HEK293 (cell line): ENCODE data around the gene PCCA.

Experiments used
- CTCF ChIA-PET: fragments of 350-600 bp; formaldehyde crosslinking; extraction: SDS; loops from one replicate; lab custom pipeline; 2021; ENCODE audit warnings: antibody characterized with exemption; lab: Yijun Ruan, JAX
- POLR2A ChIA-PET: fragments of 300-600 bp; formaldehyde crosslinking; extraction: SDS; loops from one replicate; lab custom pipeline; 2020; ENCODE audit warnings: antibody characterized with exemption, inconsistent platforms; lab: Yijun Ruan, JAX
- H3K27ac ChIP-seq: fragments of 200-500 bp; sonication (Bioruptor generic); 2 replicates; pipeline ENCODE4 v1.5.1; 2014; ENCODE audit warnings: low read depth, low read length, control low read depth, inconsistent platforms; ENCODE audit errors: extremely low read depth
- H3K36me3 ChIP-seq, 2 experiments: fragments of 200-500 bp in 1 of 2; sonication (Bioruptor generic) in 1 of 2; 1 replicate in 1 of 2; 2 replicates in 1 of 2; pipeline ENCODE4 v1.5.1; 2014 to 2017; ENCODE audit warnings: inconsistent platforms in 2 of 2, low read length in 2 of 2; ENCODE audit not compliant: control insufficient read depth in 2 of 2, insufficient read depth in 1 of 2
- H3K4me1 ChIP-seq: fragments of 200-500 bp; sonication (Bioruptor generic); 2 replicates; pipeline ENCODE4 v1.5.1; 2014; ENCODE audit warnings: mild to moderate bottlenecking, low read length, inconsistent platforms; ENCODE audit not compliant: control insufficient read depth, insufficient read depth
- H3K4me3 ChIP-seq: 2 replicates; pipeline ENCODE4 v1.5.1; 2011; ENCODE audit warnings: low read depth, mild to moderate bottlenecking, control low read depth, low read length, moderate library complexity
- H3K9me3 ChIP-seq: fragments of 200-500 bp; sonication (Bioruptor generic); 2 replicates; pipeline ENCODE4 v1.5.1; 2014; ENCODE audit warnings: low read depth, low read length, inconsistent platforms; ENCODE audit not compliant: control insufficient read depth, insufficient read depth
- AEBP2 ChIP-seq: fragments of 450-650 bp; formaldehyde crosslinking; IDR thresholded peaks from 2 replicates; pipeline ENCODE4 v1.5.1; 2016; ENCODE audit warnings: missing biosample characterization, missing genetic modification characterization, borderline replicate concordance
- HOXA7 ChIP-seq: sonication (generic); formaldehyde crosslinking; IDR thresholded peaks from 2 replicates; pipeline ENCODE4 v1.8.1; 2022; ENCODE audit warnings: missing genetic modification reagents, borderline replicate concordance
- HOXC10 ChIP-seq: sonication (generic); formaldehyde crosslinking; IDR thresholded peaks from 2 replicates; pipeline ENCODE4 v1.8.1; 2023; ENCODE audit warnings: mild to moderate bottlenecking, missing genetic modification reagents
- KLF10 ChIP-seq: fragments of 450-650 bp; IDR thresholded peaks from 2 replicates; pipeline ENCODE4 v1.5.1; 2018; ENCODE audit warnings: missing biosample characterization, mild to moderate bottlenecking, missing genetic modification characterization
- ZBTB44 ChIP-seq: fragments of 450-650 bp; IDR thresholded peaks from 2 replicates; pipeline ENCODE4 v1.5.1; 2018; ENCODE audit warnings: missing biosample characterization, mild to moderate bottlenecking, missing genetic modification characterization
- ZFP69B ChIP-seq: fragments of 450-650 bp; formaldehyde crosslinking; IDR thresholded peaks from 2 replicates; pipeline ENCODE4 v1.5.1; 2016; ENCODE audit warnings: missing biosample characterization, missing genetic modification characterization
- ZNF132 ChIP-seq: fragments of 450-650 bp; formaldehyde crosslinking; IDR thresholded peaks from 2 replicates; pipeline ENCODE4 v1.5.1; 2017; ENCODE audit warnings: missing biosample characterization, missing genetic modification characterization, borderline replicate concordance
- ZNF16 ChIP-seq: fragments of 450-650 bp; formaldehyde crosslinking; IDR thresholded peaks from 2 replicates; pipeline ENCODE4 v1.5.1; 2016; ENCODE audit warnings: low read depth, missing biosample characterization, missing genetic modification characterization
- ZNF18 ChIP-seq: fragments of 450-650 bp; formaldehyde crosslinking; IDR thresholded peaks from 2 replicates; pipeline ENCODE4 v1.5.1; 2016; ENCODE audit warnings: missing biosample characterization, missing genetic modification characterization
- ZNF184 ChIP-seq: fragments of 450-650 bp; IDR thresholded peaks from 2 replicates; pipeline ENCODE4 v1.5.1; 2018; ENCODE audit warnings: missing biosample characterization, mild to moderate bottlenecking, missing genetic modification characterization
- ZNF292 ChIP-seq: fragments of 450-650 bp; formaldehyde crosslinking; IDR thresholded peaks from 2 replicates; pipeline ENCODE4 v1.5.1; 2016; ENCODE audit warnings: low read depth, missing biosample characterization, missing genetic modification characterization, borderline replicate concordance
- ZNF341 ChIP-seq: fragments of 450-650 bp; formaldehyde crosslinking; IDR thresholded peaks from 2 replicates; pipeline ENCODE4; 2016; ENCODE audit warnings: low read depth, missing biosample characterization, missing genetic modification characterization
- ZNF398 ChIP-seq: fragments of 450-650 bp; formaldehyde crosslinking; IDR thresholded peaks from 2 replicates; pipeline ENCODE4 v1.5.1; 2017; ENCODE audit warnings: missing biosample characterization, missing genetic modification characterization
- ZNF404 ChIP-seq: fragments of 450-650 bp; formaldehyde crosslinking; IDR thresholded peaks from 2 replicates; pipeline ENCODE4 v1.5.1; 2017; ENCODE audit warnings: missing biosample characterization, missing genetic modification characterization
- ZNF426 ChIP-seq: fragments of 450-650 bp; formaldehyde crosslinking; IDR thresholded peaks from 2 replicates; pipeline ENCODE4 v1.5.1; 2017; ENCODE audit warnings: missing biosample characterization, missing genetic modification characterization, mild to moderate bottlenecking, inconsistent platforms, moderate library complexity
- ZNF514 ChIP-seq: fragments of 450-650 bp; formaldehyde crosslinking; IDR thresholded peaks from 2 replicates; pipeline ENCODE4 v1.5.1; 2016; ENCODE audit warnings: missing biosample characterization, missing genetic modification characterization
- ZNF639 ChIP-seq: fragments of 450-650 bp; formaldehyde crosslinking; IDR thresholded peaks from 2 replicates; pipeline ENCODE4 v1.5.1; 2016; ENCODE audit warnings: missing biosample characterization, missing genetic modification characterization
- ZNF660 ChIP-seq: fragments of 450-650 bp; IDR thresholded peaks from 2 replicates; pipeline ENCODE4 v1.5.1; 2018; ENCODE audit warnings: missing biosample characterization, mild to moderate bottlenecking, missing genetic modification characterization
- ZNF692 ChIP-seq: fragments of 450-650 bp; formaldehyde crosslinking; IDR thresholded peaks from 2 replicates; pipeline ENCODE4 v1.5.1; 2016; ENCODE audit warnings: missing biosample characterization, missing genetic modification characterization

Gene PCCA

GRCh38 chr13:100357764-100358163, 268.9 kb downstream of the PCCA start:
- no peak overlapping the region for H3K27ac ChIP-seq
- POLR2A ChIA-PET: no interaction called here
- no peak for TF ChIP-seq ZNF18 (tag by site-specific recombination)
- TF ChIP-seq ZNF639: no peak
- no peak for TF ChIP-seq ZNF692
- no peak for TF ChIP-seq AEBP2 (tag by site-specific recombination)
- no peak for TF ChIP-seq ZNF514 (tag by site-specific recombination)
- TF ChIP-seq HOXC10 (CRISPR knock-in tag): no peak
- CTCF ChIA-PET: no interaction called here
- no peaks in the 10 kb centered on the region for H3K4me1 ChIP-seq
- H3K9me3 ChIP-seq: no peaks in the 10 kb centered on the region
- H3K36me3 ChIP-seq: no peaks in the 10 kb centered on the region
- no peak overlapping the region for H3K4me3 ChIP-seq

- Histone ChIP-seq H3K4me3 (no peak overlapping the region), H3K36me3 (no peaks in the 10 kb centered on the region), H3K27ac (no peak overlapping the region), H3K9me3 (no peaks in the 10 kb centered on the region), H3K4me1 (peaks cover 10% of the 10 kb centered on the region)
- ChIA-PET CTCF (no interaction called here), POLR2A (no interaction called here)
- TF ChIP-seq ZNF184 (tag by site-specific recombination) (peak; percentile 99), ZNF426 (tag by site-specific recombination) (no peak), ZNF404 (no peak), ZNF292 (tag by site-specific recombination) (no peak), ZNF132 (tag by site-specific recombination) (no peak), ZNF398 (tag by site-specific recombination) (0 out of 2 replicates have a peak, but pooled peaks have one; percentile 31), ZNF16 (tag by site-specific recombination) (no peak), KLF10 (tag by site-specific recombination) (no peak), ZNF341 (tag by site-specific recombination) (no peak), ZNF18 (tag by site-specific recombination) (no peak), HOXA7 (no peak), ZBTB44 (tag by site-specific recombination) (no peak), ZFP69B (tag by site-specific recombination) (no peak), ZNF660 (tag by site-specific recombination) (no peak)
Observed at GRCh38 chr13:100361504-100361903, 272.6 kb downstream of the PCCA start.
